H9 (cell line): ENCODE measurements around the gene TSHB. TPM values are rescaled to one million over a fixed set of nuclear protein-coding genes. Genes with fewer than 3 reads are reported as not detected.

Experiments
- DNase-seq: peaks from one replicate; pipeline ENCODE4 v3.0.0-alpha.2; 2017
- H2AFZ ChIP-seq: one replicate; pipeline ENCODE4 v1.6.1; 2013; ENCODE audit warnings: mild to moderate bottlenecking, low read length, control low read depth, moderate library complexity
- H2AK5ac ChIP-seq: 2 replicates; pipeline ENCODE4 v1.6.1; 2013; ENCODE audit warnings: low read length, control low read depth, mixed read lengths; ENCODE audit not compliant: insufficient read length
- H2BK120ac ChIP-seq: one replicate; pipeline ENCODE4 v1.6.1; 2013; ENCODE audit warnings: low read depth, mild to moderate bottlenecking, low read length, control low read depth, inconsistent platforms; ENCODE audit not compliant: poor library complexity, severe bottlenecking
- H2BK12ac ChIP-seq: 2 replicates; pipeline ENCODE4 v1.6.1; 2013; ENCODE audit warnings: low read length, control low read depth, mixed read lengths, low read depth; ENCODE audit not compliant: insufficient read length
- H2BK15ac ChIP-seq: 2 replicates; pipeline ENCODE4 v1.6.1; 2013; ENCODE audit warnings: low read depth, low read length, control low read depth
- H2BK20ac ChIP-seq: one replicate; pipeline ENCODE4 v1.6.1; 2013; ENCODE audit warnings: low read depth, mild to moderate bottlenecking, low read length, control low read depth, inconsistent platforms; ENCODE audit not compliant: poor library complexity, severe bottlenecking
- H2BK5ac ChIP-seq: 2 replicates; pipeline ENCODE4 v1.6.1; 2013; ENCODE audit warnings: low read length, control low read depth, mixed read lengths; ENCODE audit not compliant: insufficient read length
- H3K14ac ChIP-seq: 2 replicates; pipeline ENCODE4 v1.6.1; 2013; ENCODE audit warnings: low read length, control low read depth; ENCODE audit not compliant: insufficient read depth
- H3K18ac ChIP-seq: 2 replicates; pipeline ENCODE4 v1.6.1; 2013; ENCODE audit warnings: low read depth, mild to moderate bottlenecking, mixed read lengths, low read length, control low read depth; ENCODE audit not compliant: insufficient read length
- H3K23ac ChIP-seq: 2 replicates; pipeline ENCODE4 v1.6.1; 2013; ENCODE audit warnings: low read length, control low read depth, mixed read lengths, low read depth; ENCODE audit not compliant: insufficient read length
- H3K23me2 ChIP-seq: 2 replicates; pipeline ENCODE4 v1.6.1; 2013; ENCODE audit warnings: low read depth, mild to moderate bottlenecking, mixed read lengths, low read length, control low read depth; ENCODE audit not compliant: insufficient read length, poor library complexity, severe bottlenecking
- H3K27ac ChIP-seq: 2 replicates; pipeline ENCODE4 v1.5.1; 2013; ENCODE audit warnings: low read length, control low read depth, mixed read lengths, low read depth; ENCODE audit not compliant: insufficient read length
- H3K27me3 ChIP-seq: 2 replicates; pipeline ENCODE4 v1.6.1; 2013; ENCODE audit warnings: low read length, control low read depth, inconsistent platforms; ENCODE audit not compliant: insufficient read depth
- H3K4ac ChIP-seq: 2 replicates; pipeline ENCODE4 v1.6.1; 2013; ENCODE audit warnings: low read depth, mild to moderate bottlenecking, control low read depth, inconsistent platforms, low read length, moderate library complexity
- H3K4me1 ChIP-seq: 2 replicates; pipeline ENCODE4 v1.6.1; 2013; ENCODE audit warnings: low read length, control low read depth, inconsistent platforms; ENCODE audit not compliant: insufficient read depth
- H3K4me2 ChIP-seq: 2 replicates; pipeline ENCODE4 v1.6.1; 2013; ENCODE audit warnings: low read length, control low read depth, mixed read lengths; ENCODE audit not compliant: insufficient read length, insufficient read depth
- H3K56ac ChIP-seq: 2 replicates; pipeline ENCODE4 v1.6.1; 2013; ENCODE audit warnings: low read depth, mild to moderate bottlenecking, mixed read lengths, low read length, control low read depth; ENCODE audit not compliant: insufficient read length
- H3K79me1 ChIP-seq: 2 replicates; pipeline ENCODE4 v1.6.1; 2013; ENCODE audit warnings: low read depth, mild to moderate bottlenecking, moderate library complexity, low read length, control low read depth, inconsistent platforms; ENCODE audit not compliant: insufficient read depth, poor library complexity, severe bottlenecking
- H3K79me2 ChIP-seq: 2 replicates; pipeline ENCODE4 v1.6.1; 2013; ENCODE audit warnings: low read length, control low read depth, inconsistent platforms; ENCODE audit not compliant: insufficient read depth
- H3K9ac ChIP-seq: 2 replicates; pipeline ENCODE4 v1.6.1; 2013; ENCODE audit warnings: low read length, control low read depth, mixed read lengths; ENCODE audit not compliant: insufficient read length; ENCODE audit errors: extremely low read depth
- H3K9me3 ChIP-seq: one replicate; pipeline ENCODE4 v1.6.1; 2013; ENCODE audit warnings: low read depth, low read length, inconsistent platforms; ENCODE audit not compliant: control insufficient read depth
- H3T11ph ChIP-seq: one replicate; pipeline ENCODE4 v1.6.1; 2013; ENCODE audit warnings: mild to moderate bottlenecking, low read length, control low read depth, inconsistent platforms
- H4K20me1 ChIP-seq: one replicate; pipeline ENCODE4 v1.6.1; 2013; ENCODE audit not compliant: control insufficient read depth, insufficient read length, insufficient read depth
- H4K5ac ChIP-seq: 2 replicates; pipeline ENCODE4 v1.6.1; 2013; ENCODE audit warnings: low read depth, mild to moderate bottlenecking, mixed read lengths, low read length, control low read depth; ENCODE audit not compliant: insufficient read length
- H4K8ac ChIP-seq: replicated peaks from 2 replicates; pipeline ENCODE4 v1.6.1; 2013; ENCODE audit warnings: low read length, control low read depth, mixed read lengths, low read depth; ENCODE audit not compliant: insufficient read length
- H4K91ac ChIP-seq: 2 replicates; pipeline ENCODE4 v1.6.1; 2013; ENCODE audit warnings: low read depth, mild to moderate bottlenecking, moderate library complexity, mixed read lengths, low read length, control low read depth; ENCODE audit not compliant: insufficient read length
- H3K27ac Mint-ChIP-seq, 3 experiments: 2 replicates in 2 of 3; 3 replicates in 1 of 3; pipeline ENCODE4 v1.8.0; 2020 to 2021; ENCODE audit warnings: mixed read lengths in 3 of 3, mild to moderate bottlenecking in 1 of 3, moderate library complexity in 1 of 3
- H3K27me3 Mint-ChIP-seq: 2 replicates; pipeline ENCODE4 v1.8.0; 2021; ENCODE audit warnings: low read depth, mild to moderate bottlenecking, moderate library complexity, mixed read lengths
- H3K36me3 Mint-ChIP-seq, 3 experiments: 2 replicates in 2 of 3; 3 replicates in 1 of 3; pipeline ENCODE4 v1.8.0; 2020 to 2021; ENCODE audit warnings: low read depth in 3 of 3, mixed read lengths in 3 of 3; ENCODE audit not compliant: insufficient read depth in 1 of 3
- H3K4me1 Mint-ChIP-seq, 2 experiments: 2 replicates each; pipeline ENCODE4 v1.8.0; 2020; ENCODE audit warnings: mixed read lengths in 2 of 2
- H3K4me3 Mint-ChIP-seq, 2 experiments: 2 replicates in 1 of 2; 3 replicates in 1 of 2; pipeline ENCODE4 v1.8.0; 2020 to 2021; ENCODE audit warnings: mild to moderate bottlenecking in 2 of 2, mixed read lengths in 2 of 2, moderate library complexity in 1 of 2
- H3K9me3 Mint-ChIP-seq, 2 experiments: 2 replicates in 1 of 2; 3 replicates in 1 of 2; pipeline ENCODE4 v1.8.0; 2020; ENCODE audit warnings: mild to moderate bottlenecking in 2 of 2, mixed read lengths in 2 of 2, moderate library complexity in 1 of 2
- CTCF ChIP-seq: fragments of 200-600 bp; sonication (generic); conservative IDR thresholded peaks from 3 replicates; pipeline ENCODE4 v1.8.0; 2021; ENCODE audit warnings: antibody characterized with exemption, mild to moderate bottlenecking
- WGBS: extraction: QIAGEN DNeasy Blood & Tissue Kit; methylation state at CpG from one replicate; pipeline ENCODE4 v1.1.7; 2013; ENCODE audit warnings: missing lambda C conversion rate, low lambda C conversion rate, mixed read lengths; ENCODE audit not compliant: insufficient read length; ENCODE audit errors: extremely low coverage; 5-methylcytosine and 5-hydroxymethylcytosine counted together
- total RNA-seq: library from RNA; stranded (reverse); gene quantifications from 2 replicates; pipeline ENCODE4 v1.2.1, GENCODE V29; 2021

TSHB gene
- total RNA-seq, 1 experiment from 2014 or later, result not detected

- H3K9me3 ChIP-seq, result no peaks in the 10 kb centered on the region
- H4K8ac ChIP-seq, result no peak overlapping the region
- no CpG with 5 or more reads among the region's 7 CpGs for WGBS
- no peaks in the 10 kb centered on the region for H3K4me1 ChIP-seq
- no peak overlapping the region for H3K56ac ChIP-seq
- H3K27me3 ChIP-seq, result no peaks in the 10 kb centered on the region
- H3K79me2 ChIP-seq, result no peaks in the 10 kb centered on the region
- H3T11ph ChIP-seq, result no peak overlapping the region
- H3K9ac ChIP-seq, result no peak overlapping the region
- H3K14ac ChIP-seq, result no peak overlapping the region
- H4K5ac ChIP-seq, result no peak overlapping the region
- H3K23me2 ChIP-seq, result no peaks in the 10 kb centered on the region
- H3K4me2 ChIP-seq, result no peak overlapping the region
- Mint-ChIP-seq H3K4me1 (peaks cover 0 to 2% of the 10 kb centered on the region in 2 experiments; a peak in 1 of 4 replicates), H3K36me3 (no peaks in the 10 kb centered on the region; a peak in 1 of 7 replicates), H3K4me3 (no peak overlapping the region), H3K9me3 (no peaks in the 10 kb centered on the region), H3K27me3 (no peaks in the 10 kb centered on the region), H3K27ac (no peak overlapping the region)
- no peak overlapping the region for H2BK120ac ChIP-seq
- H2BK5ac ChIP-seq, result no peak overlapping the region
- TF ChIP-seq CTCF, result no peak
- H2AK5ac ChIP-seq, result no peak overlapping the region
- H3K18ac ChIP-seq, result no peak overlapping the region
- H2BK15ac ChIP-seq, result no peak overlapping the region
- no peak overlapping the region for H3K4ac ChIP-seq
- no peak for DNase-seq
- H3K79me1 ChIP-seq, result no peaks in the 10 kb centered on the region
- H3K27ac ChIP-seq, result no peak overlapping the region
- H2BK12ac ChIP-seq, result no peak overlapping the region
- no peak overlapping the region for H3K23ac ChIP-seq
- H2AFZ ChIP-seq, result no peak overlapping the region
- H2BK20ac ChIP-seq, result no peak overlapping the region
- no peak overlapping the region for H4K91ac ChIP-seq
- no peaks in the 10 kb centered on the region for H4K20me1 ChIP-seq
Observed at GRCh38 chr1:115062542-115063004, 32.9 kb downstream of the TSHB start.
